SK-N-SH (cell line): ENCODE data around the gene TIGD2. TPM values are rescaled to one million over a fixed set of nuclear protein-coding genes. Genes with fewer than 3 reads are reported as not detected.

Experiments
- CTCF ChIA-PET: fragments of 300-600, 350-600 bp; formaldehyde crosslinking; extraction: SDS; loops from one replicate; lab custom pipeline; 2021; lab: Yijun Ruan, JAX
- POLR2A ChIA-PET: fragments of 350-600 bp; sonication (Branson Sonifier 250); formaldehyde crosslinking; extraction: SDS; loops from one replicate; lab custom pipeline; 2020; ENCODE audit warnings: antibody characterized with exemption, inconsistent platforms; lab: Yijun Ruan, JAX
- DNase-seq: peaks from one replicate; pipeline ENCODE4 v3.0.0; 2012
- H2AFZ ChIP-seq: fragments of 200-600 bp; sonication (generic); 2 replicates; pipeline ENCODE4 v1.8.1; 2016; ENCODE audit warnings: antibody characterized with exemption, mild to moderate bottlenecking, low read depth
- H3F3A ChIP-seq: fragments of 200-600 bp; sonication (generic); replicated peaks from 2 replicates; pipeline ENCODE3; 2016; ENCODE audit warnings: antibody characterized with exemption, mild to moderate bottlenecking; ENCODE audit not compliant: insufficient read depth
- H3K27ac ChIP-seq, 2 experiments: fragments of 200-500 bp in 1 of 2; fragments of 200-600 bp in 1 of 2; sonication (Bioruptor generic) in 1 of 2; sonication (generic), shearing (Covaris generic) in 1 of 2; 2 replicates each; pipeline versions ENCODE4 v1.5.1 to v1.6.1; 2014 to 2016; ENCODE audit warnings: low read depth in 2 of 2, inconsistent platforms in 1 of 2, low read length in 1 of 2, mild to moderate bottlenecking in 1 of 2, mixed read lengths in 1 of 2
- H3K27me3 ChIP-seq: fragments of 200-600 bp; sonication (generic), shearing (Covaris generic); 2 replicates; pipeline ENCODE4 v1.6.1; 2016; ENCODE audit warnings: mixed run types; ENCODE audit not compliant: insufficient read depth
- H3K36me3 ChIP-seq, 2 experiments: fragments of 200-500 bp in 1 of 2; fragments of 200-600 bp in 1 of 2; sonication (Bioruptor generic) in 1 of 2; sonication (generic) in 1 of 2; replicated peaks in 1 of 2; 2 replicates each; pipeline versions ENCODE3 to v1.5.1; 2014 to 2016; ENCODE audit warnings: low read length in 1 of 2, mild to moderate bottlenecking in 1 of 2; ENCODE audit not compliant: insufficient read depth in 2 of 2, control insufficient read depth in 1 of 2
- H3K4me1 ChIP-seq, 2 experiments: fragments of 200-500 bp in 1 of 2; fragments of 200-600 bp in 1 of 2; sonication (Bioruptor generic) in 1 of 2; sonication (generic), shearing (Covaris generic) in 1 of 2; 2 replicates each; pipeline versions ENCODE4 v1.5.1 to v1.6.1; 2014 to 2016; ENCODE audit warnings: low read depth in 1 of 2, low read length in 1 of 2, mixed run types in 1 of 2; ENCODE audit not compliant: insufficient read depth in 2 of 2, control insufficient read depth in 1 of 2
- H3K4me2 ChIP-seq: fragments of 200-600 bp; sonication (generic), shearing (Covaris generic); 2 replicates; pipeline ENCODE4 v1.6.1; 2017; ENCODE audit warnings: mixed run types
- H3K4me3 ChIP-seq, 2 experiments: fragments of 200-500 bp in 1 of 2; fragments of 200-600 bp in 1 of 2; sonication (Bioruptor generic) in 1 of 2; sonication (generic), shearing (Covaris generic) in 1 of 2; 2 replicates each; pipeline versions ENCODE4 v1.5.1 to v1.8.1; 2014 to 2016; ENCODE audit warnings: low read depth in 2 of 2, inconsistent platforms in 1 of 2, low read length in 1 of 2, mild to moderate bottlenecking in 1 of 2, mixed read lengths in 1 of 2, moderate library complexity in 1 of 2
- H3K79me2 ChIP-seq: fragments of 200-600 bp; sonication (generic); 2 replicates; pipeline ENCODE4 v1.8.1; 2017; ENCODE audit warnings: mild to moderate bottlenecking; ENCODE audit not compliant: insufficient read depth
- H3K9ac ChIP-seq: fragments of 200-600 bp; sonication (generic); 2 replicates; pipeline ENCODE4 v1.6.1; 2017; ENCODE audit warnings: mixed run types
- H3K9me2 ChIP-seq: fragments of 200-600 bp; sonication (generic); 2 replicates; pipeline ENCODE4 v1.6.1; 2017; ENCODE audit warnings: mixed run types
- H3K9me3 ChIP-seq: fragments of 200-600 bp; sonication (generic); 2 replicates; pipeline ENCODE4 v1.6.1; 2017; ENCODE audit warnings: mixed run types, mild to moderate bottlenecking, moderate library complexity
- H4K20me1 ChIP-seq: fragments of 200-600 bp; sonication (generic); 2 replicates; pipeline ENCODE4 v1.6.1; 2017; ENCODE audit warnings: mild to moderate bottlenecking, mixed run types; ENCODE audit not compliant: insufficient read depth
- CHD2 ChIP-seq: fragments of 150-350 bp; IDR thresholded peaks from 2 replicates; pipeline ENCODE4 v1.6.1; 2018; ENCODE audit warnings: low read length; ENCODE audit not compliant: partially characterized antibody
- EP300 ChIP-seq, 2 experiments: IDR thresholded peaks; 2 replicates each; pipeline versions ENCODE4 v1.4.0 to v1.6.1; 2012; ENCODE audit warnings: borderline replicate concordance in 1 of 2, low read depth in 1 of 2, low read length in 1 of 2
- EZH2phosphoT487 ChIP-seq: fragments of 200-600 bp; sonication (generic); IDR thresholded peaks from 2 replicates; pipeline ENCODE4 v1.6.1; 2017; ENCODE audit warnings: low read depth, mixed run types, mild to moderate bottlenecking, antibody characterized with exemption, moderate library complexity, borderline replicate concordance
- GATA2 ChIP-seq: sonication (generic); formaldehyde crosslinking; IDR thresholded peaks from 2 replicates; pipeline ENCODE4 v1.5.0; 2020; ENCODE audit warnings: mild to moderate bottlenecking, missing genetic modification reagents
- JUND ChIP-seq: IDR thresholded peaks from 2 replicates; pipeline ENCODE4 v1.4.0; 2012
- MAX ChIP-seq: IDR thresholded peaks from 2 replicates; pipeline ENCODE4 v1.4.0; 2012; ENCODE audit warnings: low read depth
- MXI1 ChIP-seq: IDR thresholded peaks from 2 replicates; pipeline ENCODE4 v1.6.1; 2012; ENCODE audit warnings: mild to moderate bottlenecking, low read depth, low read length, improper control_type of control experiment
- NFIC ChIP-seq: IDR thresholded peaks from 2 replicates; pipeline ENCODE4 v1.4.0; 2012; ENCODE audit warnings: borderline replicate concordance
- NRF1 ChIP-seq: IDR thresholded peaks from 2 replicates; pipeline ENCODE4 v1.6.1; 2012; ENCODE audit warnings: low read depth, mild to moderate bottlenecking, low read length
- PBX3 ChIP-seq: IDR thresholded peaks from 2 replicates; pipeline ENCODE4; 2012
- RCOR1 ChIP-seq: fragments of 150-350 bp; IDR thresholded peaks from 2 replicates; pipeline ENCODE4 v1.6.1; 2017; ENCODE audit warnings: antibody characterized with exemption, low read length
- REST ChIP-seq: IDR thresholded peaks from 2 replicates; pipeline ENCODE4 v1.6.1; 2012; ENCODE audit warnings: mild to moderate bottlenecking, low read depth, low read length, moderate library complexity
- RFX5 ChIP-seq: IDR thresholded peaks from 2 replicates; pipeline ENCODE4 v1.6.1; 2012; ENCODE audit warnings: mild to moderate bottlenecking, improper control_type of control experiment, low read length
- SMC3 ChIP-seq: IDR thresholded peaks from 2 replicates; pipeline ENCODE4 v1.6.1; 2012; ENCODE audit warnings: low read depth, low read length, improper control_type of control experiment
- TAF1 ChIP-seq: IDR thresholded peaks from 2 replicates; pipeline ENCODE4 v1.6.1; 2012; ENCODE audit warnings: low read depth, mild to moderate bottlenecking, low read length, moderate library complexity, borderline replicate concordance
- WGBS: methylation state at CpG from one replicate; pipeline ENCODE4 v1.1.6; 2017; ENCODE audit warnings: low lambda C conversion rate; 5-methylcytosine and 5-hydroxymethylcytosine counted together
- polyA plus RNA-seq, 3 experiments: library from polyadenylated mRNA; depleted of rRNA; stranded (reverse); fragments of >200 nt; gene quantifications; 2 replicates each; pipeline ENCODE4 v1.2.3, GENCODE V29; 2012

Gene TIGD2
- polyA plus RNA-seq, 1 of the 3 experiments (the other 2 are of a cell fraction), result 0.84 TPM

GRCh38 chr4:89117115-89117514 lies 5.8 kb downstream of the TIGD2 start:
- no peak overlapping the region for H3K9ac ChIP-seq
- no peaks in the 10 kb centered on the region for H3F3A ChIP-seq
- H3K27me3 ChIP-seq, result no peaks in the 10 kb centered on the region
- H2AFZ ChIP-seq, result no peak overlapping the region
- DNase-seq, result no peak
- H3K4me3 ChIP-seq, result no peak overlapping the region
- ChIA-PET POLR2A (no interaction called here), CTCF (no interaction called here)
- H3K9me2 ChIP-seq, result no peaks in the 10 kb centered on the region
- H3K36me3 ChIP-seq, result peaks cover 0 to 5% of the 10 kb centered on the region in 2 experiments
- TF ChIP-seq RCOR1 (no peak), PBX3 (no peak), JUND (no peak), MAX (no peak), CHD2 (no peak)
- no peaks in the 10 kb centered on the region for H3K79me2 ChIP-seq
- 89% methylated on average over 3 of the region's 3 CpGs for WGBS
- peaks cover 0 to 4% of the 10 kb centered on the region in 2 experiments; a peak in 2 of 4 replicates for H3K4me1 ChIP-seq
- no peaks in the 10 kb centered on the region for H3K9me3 ChIP-seq
- H4K20me1 ChIP-seq, result no peaks in the 10 kb centered on the region
- no peak overlapping the region for H3K4me2 ChIP-seq
- no peak overlapping the region for H3K27ac ChIP-seq

GRCh38 chr4:89119166-89119565 lies 7.8 kb downstream of the TIGD2 start:
- Histone ChIP-seq H2AFZ (no peak overlapping the region), H3K9me3 (no peaks in the 10 kb centered on the region), H3K4me2 (no peak overlapping the region), H3K27me3 (no peaks in the 10 kb centered on the region), H4K20me1 (no peaks in the 10 kb centered on the region), H3F3A (no peaks in the 10 kb centered on the region), H3K9me2 (no peaks in the 10 kb centered on the region), H3K27ac (no peak overlapping the region), H3K4me1 (no peaks in the 10 kb centered on the region), H3K36me3 (no peaks in the 10 kb centered on the region), H3K79me2 (no peaks in the 10 kb centered on the region), H3K9ac (no peak overlapping the region), H3K4me3 (no peak overlapping the region)
- ChIA-PET CTCF (interaction anchor here (0.6 kb wide), 1 partner anchor 81 kb away, joined by 3 read pairs; no protein-coding TSS in a partner anchor), POLR2A (no interaction called here)
- 79% methylated on average over 1 of the region's 1 CpG for WGBS
- no peak for DNase-seq
- TF ChIP-seq PBX3 (no peak), EP300 (IDR thresholded peaks at IDR 0.05; ENCODE audit: borderline replicate concordance in 1 of 2, low read depth in 1 of 2, low read length in 1 of 2) (no peak)

GRCh38 chr4:89119836-89120235 lies 8.5 kb downstream of the TIGD2 start:
- Histone ChIP-seq H4K20me1 (no peaks in the 10 kb centered on the region), H2AFZ (no peak overlapping the region), H3K79me2 (no peaks in the 10 kb centered on the region), H3K27me3 (no peaks in the 10 kb centered on the region), H3K27ac (no peak overlapping the region), H3K36me3 (no peaks in the 10 kb centered on the region), H3K4me2 (no peak overlapping the region), H3F3A (no peaks in the 10 kb centered on the region), H3K9me2 (no peaks in the 10 kb centered on the region), H3K9ac (no peak overlapping the region), H3K4me1 (no peaks in the 10 kb centered on the region), H3K4me3 (no peak overlapping the region), H3K9me3 (no peaks in the 10 kb centered on the region)
- ChIA-PET POLR2A (no interaction called here), CTCF (no interaction called here)
- 93% methylated on average over 3 of the region's 3 CpGs for WGBS
- DNase-seq, result no peak
- TF ChIP-seq PBX3 (no peak), EZH2phosphoT487 (no peak), RFX5 (no peak), GATA2 (CRISPR knock-in tag) (no peak), MXI1 (no peak), TAF1 (no peak), REST (no peak), NRF1 (no peak), JUND (no peak), EP300 (IDR thresholded peaks at IDR 0.05; ENCODE audit: borderline replicate concordance in 1 of 2, low read depth in 1 of 2, low read length in 1 of 2) (no peak), NFIC (no peak), SMC3 (no peak)
